Activated T-cell treated with anti-CD3 and anti-CD28 coated beads for 4 hours (primary cell): ENCODE results near the gene AQP2.

ENCODE experiments used
- DNase-seq: peaks from one replicate; pipeline ENCODE4 v3.0.0-alpha.2; 2020

The AQP2 gene

GRCh38 chr12:49920915-49921286 lies 29.6 kb upstream of the AQP2 start:
- DNase-seq, result no peak

DNA sequence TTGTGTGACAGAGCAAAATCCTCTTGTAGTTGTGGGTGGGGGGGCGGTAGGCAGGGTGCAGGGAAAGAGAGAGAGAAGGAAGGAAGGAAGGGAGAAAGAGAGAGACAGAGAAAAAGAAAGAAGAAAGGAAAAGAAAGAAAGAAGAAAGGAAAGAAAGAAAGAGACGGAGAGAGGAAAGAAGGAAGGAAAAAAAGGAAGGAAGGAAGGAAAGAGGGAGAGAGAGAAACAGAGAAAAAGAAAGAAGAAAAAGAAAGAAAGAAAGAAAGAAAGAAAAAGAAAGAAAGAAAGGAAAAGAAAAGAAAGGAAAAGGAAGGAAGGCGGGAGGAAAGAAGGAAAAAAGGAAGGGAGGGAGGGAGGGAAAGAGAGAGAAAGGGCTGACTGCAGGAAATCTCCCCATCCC lies 29.2 kb upstream of the AQP2 start:
- no peak for DNase-seq

- no peak for DNase-seq
These were observed 28.6 kb upstream of the AQP2 start for GRCh38 chr12:49921936-49922335.

- no peak for DNase-seq
These were observed 28.0 kb upstream of the AQP2 start for GRCh38 chr12:49922349-49923034.

DNA sequence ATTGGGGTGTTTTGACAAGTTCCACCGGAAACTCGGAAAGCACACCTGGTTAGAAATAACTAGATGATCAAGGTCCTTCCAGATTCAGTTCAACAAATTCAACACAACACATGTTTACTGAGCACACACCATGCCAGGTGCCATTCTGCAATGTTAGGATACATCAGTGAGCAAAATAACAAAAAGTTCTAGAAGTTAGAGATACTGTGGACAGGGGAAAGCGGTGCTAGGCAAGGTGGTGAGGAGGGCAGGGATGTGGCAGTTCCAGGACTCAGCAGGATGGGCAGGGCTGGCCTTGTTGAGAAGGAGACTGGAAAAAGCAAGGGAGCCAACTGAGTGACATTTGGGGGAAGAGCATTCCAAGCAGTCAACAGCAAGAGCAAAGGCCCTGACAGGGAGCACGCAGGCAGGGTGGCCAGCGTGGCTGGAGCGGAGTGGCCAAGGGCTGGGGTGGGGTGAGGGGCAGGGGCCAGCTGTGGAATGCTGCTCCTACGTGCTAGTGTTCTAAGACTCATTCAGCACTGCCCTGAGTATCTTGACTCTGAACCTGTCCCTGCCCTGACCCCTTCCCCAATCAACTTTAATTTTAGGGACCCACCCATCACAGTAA lies 27.4 kb upstream of the AQP2 start:
- DNase-seq, result no peak

- no peak for DNase-seq
These were observed 26.5 kb upstream of the AQP2 start for GRCh38 chr12:49923880-49924556.

DNA sequence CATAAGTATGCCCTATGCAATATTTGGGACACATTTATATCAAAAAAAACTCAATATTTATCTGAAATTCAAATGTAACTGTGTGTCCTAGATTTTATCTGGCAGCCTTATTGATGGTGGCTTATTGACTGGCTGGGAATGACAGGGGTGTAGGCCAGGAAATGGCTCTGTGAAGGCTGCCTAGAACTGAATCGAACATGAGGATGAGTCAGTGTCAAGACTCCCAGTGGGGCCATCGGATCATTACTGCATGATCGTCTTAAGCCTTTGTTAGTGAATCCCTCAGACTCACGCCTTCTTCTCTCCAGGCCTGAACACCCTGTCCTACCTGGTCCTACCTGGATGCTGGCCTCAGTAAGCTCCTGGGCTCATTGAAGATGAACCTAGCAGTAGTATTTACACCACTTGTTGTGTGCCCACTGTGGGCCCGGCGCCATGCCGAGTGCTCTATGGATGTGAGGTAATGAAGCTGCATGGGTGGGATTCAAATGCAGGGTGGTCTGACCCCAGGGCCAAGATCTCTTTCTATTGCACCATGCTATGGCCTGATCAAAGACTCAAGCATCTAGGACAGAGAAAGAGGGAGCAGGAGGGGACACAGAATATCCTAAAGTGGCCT lies 25.8 kb upstream of the AQP2 start:
- no peak for DNase-seq

DNA sequence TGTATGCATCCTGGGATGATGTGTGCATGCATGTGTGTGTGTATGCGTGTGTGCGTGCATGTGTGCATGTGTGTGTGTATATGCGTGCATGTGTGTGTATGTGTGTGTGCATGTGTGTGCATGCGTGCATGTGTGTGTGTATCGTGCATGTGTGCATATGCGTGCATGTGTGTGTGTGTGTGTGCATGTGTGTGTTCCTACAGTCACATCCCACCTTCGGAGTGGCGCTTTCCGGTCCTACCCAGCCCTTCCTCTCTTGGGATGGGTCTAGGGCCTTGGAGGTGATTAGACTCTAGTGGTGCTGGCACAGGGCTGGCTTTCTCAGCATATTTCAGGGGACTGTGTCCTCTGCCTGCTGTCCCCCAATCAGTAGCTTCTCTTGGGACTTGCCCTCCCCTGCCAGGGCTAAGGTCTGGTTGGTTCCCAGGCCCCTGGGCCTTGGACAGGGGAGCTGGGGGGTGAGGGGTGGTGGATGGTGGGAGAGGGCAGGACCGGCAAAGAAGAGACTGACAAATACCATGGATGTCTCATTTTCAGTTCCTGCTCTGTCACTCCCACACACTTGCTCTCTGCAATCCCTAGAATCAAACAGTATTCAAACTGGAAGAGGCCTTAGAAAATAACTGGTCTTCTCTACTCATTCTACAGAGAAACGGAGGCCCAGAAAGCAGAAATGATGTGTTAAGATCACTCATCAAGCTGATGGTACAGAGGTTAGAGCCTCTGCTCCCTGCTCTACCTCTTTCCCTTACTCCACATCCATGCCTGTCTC lies 24.9 kb upstream of the AQP2 start:
- no peak for DNase-seq

DNA sequence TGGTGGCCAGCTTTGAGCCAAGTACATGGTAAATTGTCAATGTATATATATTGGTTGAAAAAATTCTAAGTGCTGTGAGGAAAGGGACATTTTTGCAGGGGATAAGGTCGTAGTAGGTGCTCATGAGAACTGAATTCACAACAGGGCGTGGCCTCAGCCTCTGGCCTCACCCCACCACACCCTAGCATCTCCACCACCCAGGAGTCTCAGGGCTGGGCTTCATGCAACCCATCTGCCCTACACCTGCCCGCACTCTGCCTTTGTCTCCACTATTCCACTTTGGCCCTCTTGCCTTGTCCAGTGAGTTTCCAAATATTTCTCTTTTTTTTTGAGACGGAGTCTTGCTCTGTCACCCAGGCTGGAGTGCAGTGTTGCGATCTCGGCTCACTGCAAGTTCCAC lies 22.1 kb upstream of the AQP2 start:
- DNase-seq, result no peak

DNA sequence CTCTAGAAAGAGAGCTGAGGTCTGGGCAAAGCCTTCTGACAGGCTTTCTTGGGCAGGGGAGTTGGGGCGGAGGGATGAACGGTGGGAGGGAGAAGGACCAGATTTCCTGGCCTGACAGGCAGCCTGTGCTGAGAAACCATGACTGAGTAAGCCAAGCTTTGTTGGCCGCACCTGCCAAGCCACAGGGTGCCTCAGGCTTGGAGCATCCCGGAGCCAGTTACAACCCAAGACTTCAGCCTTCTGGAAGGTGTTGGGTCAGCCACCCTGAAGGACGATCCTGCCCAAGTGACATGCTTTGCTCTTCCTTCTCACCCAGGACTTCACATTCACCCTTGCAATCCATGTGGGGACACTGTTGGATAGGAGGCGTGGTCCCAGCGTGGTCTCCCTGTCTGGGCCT lies 21.0 kb upstream of the AQP2 start:
- no peak for DNase-seq

DNA sequence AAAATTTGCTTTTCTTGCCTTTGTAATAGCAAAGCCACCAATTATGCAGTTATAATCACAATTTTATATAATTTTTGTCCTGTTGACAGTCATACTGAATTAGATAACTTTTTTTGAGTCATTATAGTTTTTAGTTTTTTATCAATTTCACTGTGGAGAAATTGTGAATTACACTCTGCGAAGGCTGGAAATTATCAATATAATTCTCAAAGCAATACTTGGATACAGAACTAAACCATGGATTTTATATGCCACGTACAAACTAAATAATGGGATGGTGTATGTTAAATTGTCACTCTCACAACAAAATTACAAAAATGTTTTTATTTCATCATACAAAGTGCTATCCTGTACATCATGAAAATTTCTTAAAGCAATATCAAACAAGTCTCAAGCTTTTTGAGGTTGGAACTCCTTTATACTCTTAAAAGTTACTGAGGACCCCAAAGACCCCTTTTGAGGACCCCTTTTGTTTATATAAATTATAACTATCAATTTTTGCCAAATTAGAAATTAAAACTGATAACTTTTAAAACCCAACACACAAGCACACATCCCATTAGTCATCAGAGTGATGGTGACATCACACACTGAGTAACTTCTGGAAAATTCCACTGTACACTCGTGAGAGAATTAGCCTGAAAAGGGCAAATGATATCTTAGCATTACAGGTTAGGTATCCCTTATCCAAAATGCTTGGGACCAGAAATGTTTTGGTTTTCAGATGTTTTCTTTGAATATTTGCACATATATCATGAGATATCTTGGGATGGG lies 19.8 kb upstream of the AQP2 start:
- no peak for DNase-seq

- DNase-seq, result no peak
These were observed 18.5 kb upstream of the AQP2 start for GRCh38 chr12:49932023-49932422.

DNA sequence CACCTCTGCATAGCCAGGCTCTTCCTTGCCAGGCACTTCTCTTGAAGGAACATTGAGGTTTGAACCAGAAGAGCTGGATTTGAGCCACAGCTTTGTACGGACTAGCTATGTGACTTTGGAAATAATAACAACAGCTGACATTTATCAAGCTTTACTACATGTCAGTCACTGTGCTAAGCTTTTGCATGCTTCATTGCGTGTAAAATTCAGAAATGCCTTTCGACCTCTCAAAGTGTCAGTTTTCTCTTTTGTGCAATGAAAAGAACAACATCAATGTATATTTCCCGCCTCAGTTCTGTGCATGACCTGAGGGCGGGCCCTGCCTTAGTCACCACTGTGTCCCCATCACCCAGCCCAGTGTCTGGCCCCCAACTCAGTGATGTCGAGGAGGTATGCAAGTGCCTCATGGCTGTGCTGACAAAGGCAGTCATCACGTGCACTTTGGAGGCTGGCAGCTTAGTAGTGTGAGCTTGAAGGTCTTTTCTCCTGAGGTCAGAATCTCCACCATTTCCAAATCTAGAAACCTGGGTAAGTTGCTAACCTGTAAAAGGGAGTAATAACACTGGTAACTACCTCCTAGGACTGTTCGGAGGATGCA lies 17.9 kb upstream of the AQP2 start:
- no peak for DNase-seq

DNA sequence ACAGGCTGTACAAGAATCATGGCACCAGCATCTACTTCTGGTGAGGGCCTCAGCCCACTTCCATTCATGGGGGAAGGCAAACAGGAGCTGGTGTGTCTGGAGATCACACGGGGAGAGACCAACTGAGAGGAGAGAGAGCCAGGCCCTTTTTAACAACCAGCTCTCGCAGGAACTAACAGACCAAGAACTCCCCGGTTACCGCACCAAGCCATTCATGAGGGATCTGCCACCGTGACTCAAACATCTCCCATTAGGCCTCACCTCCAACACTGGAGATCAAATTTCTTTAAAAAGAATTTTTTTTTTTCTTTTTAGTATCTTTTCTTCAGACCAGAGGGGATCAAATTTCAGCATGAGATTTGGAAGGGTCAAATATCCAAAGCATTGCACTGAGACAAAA lies 16.7 kb upstream of the AQP2 start:
- no peak for DNase-seq

GRCh38 chr12:49934505-49934904 lies 16.0 kb upstream of the AQP2 start:
- DNase-seq, result no peak

DNA sequence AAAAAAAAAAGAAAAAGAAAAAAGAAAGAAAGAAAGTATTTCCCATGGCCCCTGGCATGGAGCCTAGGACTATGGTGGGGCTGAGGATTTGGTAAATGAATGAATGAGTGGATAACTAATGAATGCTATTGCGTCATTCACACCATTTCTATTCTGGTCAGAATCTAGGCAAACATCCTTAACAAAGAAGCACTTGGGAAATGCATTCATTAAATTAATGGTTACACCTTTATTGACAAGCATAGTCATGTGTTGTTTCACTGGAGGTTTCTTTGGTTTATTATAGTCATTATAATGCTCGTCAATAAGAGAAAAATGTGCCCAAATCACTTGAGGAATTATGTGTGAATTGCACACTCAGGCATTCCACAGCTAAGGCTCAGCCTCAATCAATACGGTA lies 13.6 kb upstream of the AQP2 start:
- DNase-seq, result no peak

DNA sequence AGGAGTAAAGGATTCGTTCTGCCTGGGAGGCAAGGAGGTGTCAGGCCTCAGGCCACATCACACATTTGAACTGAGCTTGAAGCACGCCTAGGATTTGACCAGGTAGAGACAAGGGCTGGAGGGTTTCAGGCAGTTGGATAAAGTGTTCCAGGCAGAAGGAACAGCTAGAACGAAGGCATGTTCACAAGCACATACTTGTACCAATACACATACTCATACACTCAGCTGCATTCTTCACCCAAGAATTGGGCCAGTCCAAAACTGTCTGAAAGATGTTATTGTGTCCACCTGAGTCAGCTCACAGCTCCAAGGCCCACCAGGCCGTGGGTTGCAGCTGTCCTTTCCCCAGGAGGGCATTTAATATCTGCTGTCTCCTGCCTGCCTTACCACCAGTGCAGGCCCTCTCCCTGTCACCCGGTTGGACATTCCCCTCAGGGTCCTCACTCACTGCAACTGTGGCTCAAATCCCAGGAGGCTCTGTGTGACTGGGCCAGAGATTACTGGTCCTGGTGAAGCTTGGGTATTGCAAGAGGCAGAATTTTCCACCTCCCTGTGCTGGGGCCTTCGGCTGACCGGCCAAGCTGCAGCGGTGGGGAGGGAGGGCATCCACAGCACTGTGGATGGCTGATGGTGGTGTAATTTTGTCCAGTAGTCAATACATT lies 12.8 kb upstream of the AQP2 start:
- no peak for DNase-seq

GRCh38 chr12:49939307-49939706 lies 11.2 kb upstream of the AQP2 start:
- no peak for DNase-seq

GRCh38 chr12:49939707-49940106 lies 10.8 kb upstream of the AQP2 start:
- DNase-seq, result no peak

DNA sequence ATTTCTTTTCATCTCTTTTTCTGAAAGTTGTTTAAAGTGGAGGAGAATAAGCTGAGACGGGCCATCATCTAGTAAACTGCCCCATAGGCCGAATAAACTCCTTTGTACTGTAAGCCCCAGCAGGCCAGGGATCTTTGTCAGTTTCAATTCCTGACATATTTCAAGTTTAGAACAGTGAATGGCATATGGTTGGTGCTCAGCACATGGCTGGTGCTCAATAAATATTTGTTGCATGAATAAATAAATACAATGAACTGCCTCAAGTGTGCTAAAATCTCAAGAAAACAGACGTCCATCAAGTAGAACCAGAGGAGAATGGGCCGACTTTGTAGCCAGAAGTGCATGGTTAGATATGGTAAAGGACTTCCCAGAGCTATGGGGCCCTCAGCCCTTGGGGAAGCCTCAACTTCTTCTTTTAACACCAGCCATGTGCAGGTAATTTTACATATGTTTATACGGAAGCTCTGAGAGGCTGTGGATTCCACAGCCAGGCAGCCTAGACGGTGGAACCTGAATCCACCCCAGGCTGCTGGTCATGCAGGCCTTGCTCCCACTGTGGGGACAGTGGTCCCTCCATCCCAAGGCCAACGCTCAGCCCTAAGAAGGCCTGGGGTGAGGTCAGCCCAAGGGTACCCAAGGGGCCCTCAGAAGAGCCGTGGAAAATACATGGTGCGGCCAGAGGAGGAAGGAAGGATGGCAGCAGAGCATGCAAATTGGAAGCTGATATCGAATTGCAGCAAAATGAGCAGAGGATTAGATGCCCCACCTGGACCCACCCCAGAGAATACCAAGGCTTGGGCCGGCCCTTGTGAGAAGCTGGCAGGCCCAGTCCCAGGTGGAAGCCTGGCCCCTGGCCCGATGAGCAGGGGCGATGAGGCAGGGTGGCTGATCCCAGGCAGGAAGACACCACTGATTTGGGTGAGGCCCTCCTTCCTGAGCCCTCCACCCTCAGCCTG lies 8.7 kb upstream of the AQP2 start:
- no peak for DNase-seq
